CD4-positive, alpha-beta T cell treated with Interleukin-6 at 100 ng/mL for 8 hours (primary cell): Measurements from ENCODE around the gene CACNG5.
"Not testable (repeated sequence)": the region's sequence is repeated elsewhere in the genome, so short reads cannot be mapped to it uniquely, and the experiment has no call there.

Source experiments
- DNase-seq: peaks from one replicate; pipeline ENCODE4 v3.0.0-alpha.2; 2020; ENCODE audit warnings: mixed read lengths, low spot score

Gene CACNG5

GRCh38 chr17:66849851-66850580 is 15.1 kb downstream of the CACNG5 start:
- DNase-seq, result no peak

GRCh38 chr17:66850692-66851091 is 15.8 kb downstream of the CACNG5 start:
- no peak for DNase-seq

- no peak for DNase-seq
Measured at GRCh38 chr17:66855204-66855603, 20.3 kb downstream of the CACNG5 start.

- no peak for DNase-seq
Measured at GRCh38 chr17:66858226-66859083, 23.5 kb downstream of the CACNG5 start.

- no peak for DNase-seq
Measured at GRCh38 chr17:66859353-66859752, 24.4 kb downstream of the CACNG5 start.

GRCh38 chr17:66860204-66860603 is 25.3 kb downstream of the CACNG5 start:
- DNase-seq, result no peak

- no peak for DNase-seq
Measured at GRCh38 chr17:66863820-66864219, 28.9 kb downstream of the CACNG5 start.

- DNase-seq, result no peak
Measured at GRCh38 chr17:66865151-66865550, 30.2 kb downstream of the CACNG5 start.

GRCh38 chr17:66873962-66874361 is 39.0 kb downstream of the CACNG5 start:
- DNase-seq, result no peak

- no peak for DNase-seq
Measured at GRCh38 chr17:66884931-66885330, 50.0 kb downstream of the CACNG5 start.

- no peak for DNase-seq
Measured at GRCh38 chr17:66885417-66885816, 50.5 kb downstream of the CACNG5 start.

- no peak for DNase-seq
Measured at GRCh38 chr17:66889480-66890230, 54.7 kb downstream of the CACNG5 start.

- DNase-seq, result no peak
Measured at GRCh38 chr17:66892246-66892645, 57.3 kb downstream of the CACNG5 start.

GRCh38 chr17:66893382-66893781 is 58.5 kb downstream of the CACNG5 start:
- no peak for DNase-seq

GRCh38 chr17:66893863-66894262 is 58.9 kb downstream of the CACNG5 start:
- no peak for DNase-seq

GRCh38 chr17:66897141-66897540 is 62.2 kb downstream of the CACNG5 start:
- DNase-seq, result no peak

GRCh38 chr17:66898536-66898935 is 63.6 kb downstream of the CACNG5 start:
- no peak for DNase-seq

- no peak for DNase-seq
Measured at GRCh38 chr17:66900126-66901010, 65.5 kb downstream of the CACNG5 start.

- DNase-seq, result not testable (repeated sequence)
Measured at GRCh38 chr17:66903296-66903695, 68.4 kb downstream of the CACNG5 start.

- DNase-seq, result no peak
Measured at GRCh38 chr17:66903781-66904180, 68.9 kb downstream of the CACNG5 start.

- no peak for DNase-seq
Measured at GRCh38 chr17:66904760-66905624, 70.1 kb downstream of the CACNG5 start.
